NCI-H345 treated with DMSO at 0.1 percent for 48 hours (cell line): ENCODE results near the gene API5.

Experiments
- DNase-seq: peaks from one replicate; lab custom pipeline; 2025; ENCODE audit not compliant: unreplicated experiment; lab: John Stamatoyannopoulos, UW

The API5 gene

DNA sequence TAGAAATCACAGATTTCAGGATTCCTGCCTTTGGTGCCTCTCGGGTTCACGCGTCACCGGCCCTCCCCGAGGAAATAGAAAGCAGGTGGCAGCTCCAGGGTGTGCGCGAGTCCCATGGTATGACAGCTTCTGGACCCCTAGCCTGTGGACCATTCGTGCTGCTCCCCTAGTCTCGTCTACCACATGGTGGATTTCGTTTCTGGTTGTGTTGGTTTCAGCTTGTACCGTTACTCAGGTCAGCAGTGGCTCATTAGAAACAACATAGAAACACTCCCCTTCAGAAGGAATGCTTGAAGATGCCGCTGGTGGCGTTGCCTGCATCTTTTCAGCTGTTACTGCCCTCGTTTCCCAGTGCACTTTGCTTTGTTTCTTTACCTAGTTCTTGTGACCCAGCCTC is 47.6 kb downstream of the API5 start:
- no peak for DNase-seq

DNA sequence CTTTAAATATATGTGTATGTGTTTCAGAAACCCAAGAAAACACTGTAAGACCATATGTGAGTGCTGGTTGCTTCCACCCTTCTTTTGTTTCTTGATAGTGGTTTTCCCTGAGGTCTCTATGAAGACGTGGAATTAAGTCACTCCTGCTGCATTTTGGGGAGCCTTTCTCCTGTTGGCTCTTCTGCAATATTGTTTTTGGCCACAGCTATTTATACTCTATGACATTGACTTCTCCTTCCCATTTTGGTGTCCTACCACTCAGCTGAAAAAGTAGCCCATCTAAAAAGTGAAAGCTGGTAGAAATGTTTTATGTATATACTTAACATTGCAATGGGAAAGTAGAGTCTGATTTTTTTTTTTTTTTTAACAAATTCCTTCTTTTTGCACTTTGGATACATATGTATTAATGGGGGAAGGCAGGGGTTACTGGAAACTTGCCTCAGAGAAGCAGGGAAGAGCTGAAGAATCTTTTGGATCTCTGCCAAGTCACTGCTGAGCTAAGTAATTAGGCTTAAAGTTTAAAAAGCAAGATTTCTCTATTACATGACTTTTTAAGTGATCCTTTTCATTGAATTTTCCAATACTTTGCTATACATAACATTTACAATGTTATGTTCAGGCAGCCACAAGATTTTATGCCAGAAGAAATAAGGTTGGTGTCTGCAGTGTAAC is 48.7 kb downstream of the API5 start:
- no peak for DNase-seq

GRCh38 chr11:43366677-43367076 is 54.9 kb downstream of the API5 start:
- DNase-seq, result no peak

- DNase-seq, result no peak
These were observed 55.8 kb downstream of the API5 start for GRCh38 chr11:43367382-43368178.

DNA sequence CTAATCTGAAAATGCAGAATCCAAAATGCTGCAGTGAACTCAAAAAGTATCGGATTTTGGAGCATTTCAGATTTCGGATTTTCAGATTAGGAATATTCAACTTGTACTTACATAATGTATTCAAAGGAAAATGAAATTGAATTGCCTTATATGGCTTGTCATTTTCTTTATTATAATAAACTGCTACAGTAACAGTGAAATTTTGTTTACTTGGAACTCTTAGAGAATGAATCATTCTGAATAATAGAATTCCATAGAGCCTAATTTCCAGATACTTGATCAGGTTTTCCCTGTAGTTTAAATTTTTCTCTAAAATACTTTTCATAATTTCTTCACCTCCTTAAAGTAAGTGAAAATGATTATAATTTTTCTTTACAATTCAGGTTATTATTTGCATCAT is 64.3 kb downstream of the API5 start:
- DNase-seq, result no peak

GRCh38 chr11:43376594-43376993 is 64.8 kb downstream of the API5 start:
- DNase-seq, result no peak

DNA sequence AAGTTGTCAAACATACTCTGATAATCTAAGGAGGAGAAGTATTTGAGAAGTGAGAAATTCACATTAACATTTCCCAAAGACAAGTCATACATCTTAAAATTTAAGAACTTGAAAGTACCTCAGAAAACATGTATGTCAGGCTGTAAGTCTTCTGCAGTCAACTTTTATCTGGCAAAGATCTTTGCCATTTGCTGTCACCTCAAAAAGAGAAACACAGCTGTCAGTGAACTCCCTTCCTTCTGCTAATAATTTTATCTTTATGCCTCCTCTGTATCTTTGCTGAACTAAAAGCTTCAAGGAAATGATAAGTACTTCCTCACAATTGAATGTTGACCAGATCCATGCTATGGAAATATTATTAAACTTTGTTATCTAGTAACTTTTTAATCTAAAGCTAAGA is 65.6 kb downstream of the API5 start:
- DNase-seq, result no peak

- no peak for DNase-seq
These were observed 67.1 kb downstream of the API5 start for GRCh38 chr11:43378897-43379296.

GRCh38 chr11:43381802-43382201 is 70.0 kb downstream of the API5 start:
- DNase-seq, result no peak

- no peak for DNase-seq
These were observed 70.8 kb downstream of the API5 start for GRCh38 chr11:43382614-43383013.

- no peak for DNase-seq
These were observed 72.6 kb downstream of the API5 start for GRCh38 chr11:43384393-43384792.

- DNase-seq, result no peak
These were observed 80.9 kb downstream of the API5 start for GRCh38 chr11:43392713-43393112.

- DNase-seq, result no peak
These were observed 82.1 kb downstream of the API5 start for GRCh38 chr11:43393765-43394355.
